GM18861 (cell line): ENCODE results near the gene KNDC1.

Source experiments
- ATAC-seq: cut with Tn5 transposase; IDR thresholded peaks from one replicate; pipeline ENCODE4 v1.9.1; 2021; ENCODE audit not compliant: unreplicated experiment

KNDC1 gene

DNA sequence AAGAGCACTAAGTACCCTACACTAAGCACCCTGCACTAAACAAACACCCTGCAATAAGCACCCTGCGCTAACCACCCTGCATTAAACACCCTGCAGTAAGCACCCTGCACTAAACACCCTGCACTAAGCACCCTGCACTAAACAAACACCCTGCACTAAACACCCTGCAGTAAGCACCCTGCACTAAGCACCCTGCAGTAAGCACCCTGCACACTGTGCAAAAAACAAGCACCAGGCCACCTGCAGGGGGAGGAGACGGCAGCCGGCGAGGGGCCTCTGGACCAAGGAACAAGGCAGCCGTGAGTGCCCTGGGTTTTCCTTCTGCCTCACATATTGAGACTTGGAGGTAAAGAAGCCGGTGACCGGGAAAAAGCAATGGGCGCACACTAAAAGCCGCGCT lies 30.2 kb downstream of the KNDC1 start:
- ATAC-seq, result no peak

DNA sequence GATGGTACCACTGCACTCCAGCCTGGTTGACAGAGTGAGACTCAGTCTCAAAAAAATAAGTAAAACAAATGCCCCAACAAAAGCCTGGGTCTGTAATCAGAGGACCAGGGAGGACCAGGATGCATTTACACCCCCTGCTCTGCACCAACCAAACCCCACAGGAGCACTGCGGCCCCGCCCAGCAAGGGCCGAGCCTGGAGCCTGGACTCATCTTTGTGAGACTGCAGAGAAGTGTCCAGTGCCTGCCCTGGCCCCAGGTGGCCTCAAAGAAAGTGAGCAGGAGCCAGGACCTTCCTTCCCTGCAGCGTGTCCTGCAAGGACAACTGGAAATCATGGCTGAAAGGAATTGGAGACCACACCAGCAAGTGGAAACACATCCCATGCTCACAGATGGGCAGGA lies 31.6 kb downstream of the KNDC1 start:
- ATAC-seq, result no peak

- ATAC-seq, result no peak
Observed at GRCh38 chr10:133194151-133194550, 34.1 kb downstream of the KNDC1 start.

- no peak for ATAC-seq
Observed at GRCh38 chr10:133195096-133195495, 35.1 kb downstream of the KNDC1 start.

GRCh38 chr10:133195611-133196010 lies 35.6 kb downstream of the KNDC1 start:
- ATAC-seq, result no peak

DNA sequence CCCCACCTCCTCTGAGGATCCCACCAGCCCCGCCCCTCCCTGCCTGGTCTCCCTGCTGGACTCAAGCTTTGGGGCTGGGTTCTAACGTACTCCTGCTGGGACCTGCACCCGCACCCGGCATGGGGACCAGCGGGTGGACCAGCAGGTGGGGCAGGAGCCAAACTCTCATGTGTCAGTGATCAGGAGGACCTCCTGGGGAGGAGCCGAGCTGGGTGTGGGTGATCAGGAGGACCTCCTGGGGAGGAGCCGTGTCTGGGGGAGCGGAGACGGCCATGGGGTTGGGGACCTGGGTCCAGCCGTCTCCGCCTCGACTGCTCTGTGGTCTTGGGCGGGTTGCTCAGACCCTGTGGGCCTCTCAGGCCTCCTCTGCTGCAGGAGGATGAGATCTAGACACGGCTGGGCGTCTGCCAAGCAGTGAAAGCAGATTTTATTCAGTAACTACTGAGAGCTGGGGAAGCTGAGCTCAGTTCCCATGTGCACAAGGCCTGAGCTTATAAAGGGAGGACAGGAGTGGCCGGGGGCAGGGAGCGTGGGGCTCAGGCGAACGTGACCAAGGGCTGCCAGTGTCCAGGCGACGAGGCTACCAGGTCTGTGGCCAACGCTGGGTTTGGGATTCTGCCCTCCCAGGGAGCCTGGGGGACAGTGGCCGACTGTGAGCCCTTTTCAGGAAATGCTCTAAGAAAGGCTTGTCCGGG lies 36.3 kb downstream of the KNDC1 start:
- ATAC-seq, result no peak

- no peak for ATAC-seq
Observed at GRCh38 chr10:133196936-133197758, 37.1 kb downstream of the KNDC1 start.

DNA sequence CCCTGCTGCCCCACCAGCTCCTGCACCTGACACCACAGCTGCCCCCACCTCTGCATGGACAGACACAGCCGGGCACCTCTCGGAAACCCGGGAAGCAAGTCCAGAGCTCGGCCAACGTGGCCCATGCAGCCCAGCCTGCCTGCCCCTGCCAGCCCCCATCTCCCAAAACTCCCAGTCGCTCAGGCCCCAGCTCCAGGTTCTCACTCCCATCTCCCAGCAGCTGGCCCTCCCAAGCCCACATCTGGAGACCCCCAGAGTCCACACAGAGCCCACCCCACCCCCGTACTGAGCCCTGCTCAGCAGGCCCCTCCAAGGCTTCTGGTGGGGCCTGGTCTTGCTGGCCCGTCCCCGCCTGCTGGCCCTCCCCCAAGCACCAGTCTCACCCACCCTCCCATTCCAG lies 37.8 kb downstream of the KNDC1 start:
- no peak for ATAC-seq

- ATAC-seq, result no peak
Observed at GRCh38 chr10:133198206-133198605, 38.2 kb downstream of the KNDC1 start.

DNA sequence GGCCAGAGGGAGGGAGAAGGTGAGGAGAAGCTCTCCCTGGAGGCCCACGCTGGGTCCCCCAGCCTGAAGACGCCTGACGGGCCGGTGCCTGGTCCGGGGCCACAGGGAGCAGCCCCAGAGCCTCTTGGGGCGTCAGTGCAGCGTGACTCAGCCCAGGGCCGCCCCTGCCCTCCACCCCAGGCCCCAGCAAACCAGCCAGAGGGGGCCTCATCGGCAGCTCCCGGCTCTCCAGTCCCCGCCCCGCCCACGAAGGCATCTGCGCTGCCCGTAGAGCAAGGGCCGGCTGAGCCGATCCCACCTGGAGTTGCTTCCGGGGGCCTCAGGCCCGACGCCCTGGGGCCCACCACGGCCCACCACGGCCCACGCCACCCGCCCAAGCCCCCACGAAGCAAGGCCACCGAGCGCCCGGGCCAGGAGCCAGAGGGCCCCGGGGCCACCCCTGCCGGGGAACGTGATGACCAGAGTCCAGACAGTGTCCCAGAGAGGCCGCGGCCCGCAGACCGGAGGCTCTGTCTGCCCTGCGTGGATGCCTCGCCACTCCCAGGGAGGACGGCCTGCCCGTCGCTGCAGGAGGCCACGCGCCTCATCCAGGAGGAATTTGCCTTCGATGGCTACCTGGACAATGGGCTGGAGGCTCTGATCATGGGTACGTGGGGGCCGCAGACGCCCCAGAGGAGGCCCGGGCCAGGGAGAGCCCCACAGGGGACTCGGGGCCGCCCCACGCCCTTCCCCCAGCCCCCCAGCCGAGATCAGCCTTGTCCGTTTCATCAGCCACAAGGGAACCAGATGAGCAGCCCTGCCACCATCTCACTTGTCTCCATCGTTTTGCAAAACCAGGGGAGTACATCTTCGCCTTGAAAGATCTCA lies 38.8 kb downstream of the KNDC1 start:
- no peak for ATAC-seq

- ATAC-seq, result no peak
Observed at GRCh38 chr10:133199488-133199885, 39.5 kb downstream of the KNDC1 start.

- ATAC-seq, result no peak
Observed at GRCh38 chr10:133199992-133200611, 40.1 kb downstream of the KNDC1 start.

DNA sequence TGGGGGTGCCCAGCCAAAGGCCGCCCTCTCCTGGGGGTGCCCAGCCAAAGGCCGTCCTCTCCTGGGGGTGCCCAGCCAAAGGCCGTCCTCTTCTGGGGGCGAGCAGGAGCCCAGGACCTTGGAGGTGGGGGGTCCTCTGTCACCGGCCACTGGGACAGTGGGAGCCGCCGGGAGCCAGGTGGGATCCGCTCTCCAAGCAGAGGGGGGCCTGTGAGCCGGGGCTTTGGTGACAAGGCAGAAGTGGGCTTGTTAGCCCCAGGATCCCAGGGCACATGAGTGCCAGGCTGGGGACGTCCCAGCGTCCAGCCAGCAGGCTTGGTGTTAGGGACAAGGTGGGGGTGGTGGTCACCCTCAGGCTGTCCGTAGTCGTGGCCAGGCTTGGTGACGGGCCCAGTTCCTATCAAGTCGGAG lies 40.6 kb downstream of the KNDC1 start:
- ATAC-seq, result no peak

DNA sequence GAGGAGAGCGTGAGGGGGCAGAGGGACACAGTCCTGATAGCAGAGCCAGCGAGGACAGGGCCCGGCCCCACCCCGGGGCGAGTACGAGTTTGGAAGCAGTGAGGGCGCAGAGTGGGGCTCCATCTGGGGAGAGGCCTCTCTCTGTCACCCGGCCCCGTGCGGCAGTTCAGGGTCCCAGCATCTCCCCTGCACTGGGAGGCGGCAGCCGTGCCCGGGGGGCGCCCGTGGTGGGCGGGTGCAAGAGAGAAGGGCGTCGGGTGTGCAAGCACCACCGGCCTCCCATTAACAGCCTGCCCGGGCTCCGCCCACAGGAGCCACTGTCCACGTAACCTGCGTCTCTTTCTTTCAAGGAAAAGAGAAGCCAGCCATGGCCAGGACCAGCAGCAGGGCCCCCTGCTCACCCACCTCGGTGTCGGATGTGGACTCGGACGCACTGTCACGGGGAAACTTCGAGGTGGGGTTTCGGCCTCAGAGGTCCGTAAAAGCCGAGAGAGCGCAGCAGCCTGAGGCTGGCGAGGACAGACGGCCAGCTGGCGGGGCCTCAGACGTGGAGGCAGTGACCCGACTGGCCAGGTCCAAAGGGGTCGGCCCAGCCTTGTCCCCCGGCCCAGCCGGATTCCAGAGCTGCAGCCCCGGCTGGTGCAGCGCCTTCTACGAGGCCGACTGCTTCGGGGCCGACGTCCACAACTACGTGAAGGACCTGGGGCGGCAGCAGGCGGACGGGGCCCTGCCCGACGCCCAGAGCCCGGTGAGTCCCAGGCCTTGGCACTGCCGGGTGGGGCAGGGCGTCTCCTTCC lies 41.3 kb downstream of the KNDC1 start:
- no peak for ATAC-seq

DNA sequence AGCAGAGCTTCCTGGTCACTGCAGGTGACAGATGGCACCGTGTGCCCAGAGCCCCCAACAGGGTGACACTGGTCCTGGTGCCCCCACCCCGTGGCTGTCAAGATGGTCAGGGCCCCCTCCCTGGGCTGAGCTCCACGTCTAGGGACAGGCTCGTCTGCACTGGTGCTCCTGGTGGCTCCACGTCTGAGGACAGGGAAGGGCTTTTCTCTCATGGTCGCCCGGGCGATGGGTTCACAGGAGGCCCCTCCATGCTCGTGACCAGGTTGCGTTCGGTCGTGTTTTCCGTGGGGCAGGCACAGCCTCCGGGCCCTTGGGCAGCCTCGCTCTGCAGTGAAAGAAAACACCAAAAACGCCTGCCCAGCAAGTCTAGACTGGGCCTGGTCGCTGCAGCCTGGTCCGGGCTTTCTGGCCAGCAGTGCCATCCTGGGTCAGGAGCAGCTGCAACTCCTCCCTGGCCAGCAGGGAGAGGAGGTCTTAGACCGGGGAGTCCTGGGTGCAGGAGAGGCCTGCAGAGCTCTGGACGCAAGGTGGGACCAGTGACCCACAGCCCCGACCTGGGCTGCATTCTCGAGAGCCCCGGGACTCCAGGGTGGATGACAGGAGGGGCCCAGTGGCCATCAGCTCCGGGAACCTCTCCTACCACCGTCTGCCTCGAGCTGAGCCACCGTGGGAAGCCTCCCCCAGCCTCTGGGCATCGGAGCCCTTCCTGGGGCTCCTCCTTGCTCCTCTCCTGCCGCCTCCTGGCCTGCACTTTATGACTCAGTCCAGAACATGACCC lies 42.1 kb downstream of the KNDC1 start:
- ATAC-seq, result no peak

- no peak for ATAC-seq
Observed at GRCh38 chr10:133202778-133203651, 43.0 kb downstream of the KNDC1 start.

DNA sequence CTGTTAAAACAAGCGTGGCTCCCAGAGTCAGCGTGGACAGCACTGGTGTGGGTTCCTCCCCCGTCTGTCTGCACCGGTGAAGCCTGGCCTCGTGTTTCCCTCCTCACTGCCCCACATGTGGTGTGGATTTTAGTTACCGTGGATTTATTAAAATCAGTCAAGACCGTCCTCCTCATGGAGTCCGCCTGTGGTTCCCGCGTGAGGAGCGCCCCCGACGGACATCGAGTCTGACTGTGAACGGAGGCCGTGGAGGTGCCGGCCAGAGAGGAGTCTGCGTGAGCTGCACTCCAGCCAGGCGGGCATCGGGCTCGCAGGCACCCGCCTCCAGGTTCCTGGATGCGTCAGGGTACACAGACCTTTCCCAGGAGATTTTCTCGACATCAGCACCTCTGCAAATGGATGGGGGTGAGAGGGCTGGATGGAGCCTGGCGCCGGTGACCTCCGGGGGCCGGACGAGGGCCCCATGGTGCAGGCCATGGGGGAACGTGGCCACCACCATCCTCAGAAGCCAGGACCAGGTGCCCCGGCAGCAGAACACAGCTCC lies 43.7 kb downstream of the KNDC1 start:
- no peak for ATAC-seq
